B cell (primary cell): ENCODE data around the gene STOML1.

Experiments used
- CTCF ChIP-seq: fragments of 200-600 bp; IDR thresholded peaks from one replicate; pipeline ENCODE4 v1.8.0; 2022; ENCODE audit warnings: antibody characterized with exemption, mild to moderate bottlenecking
- EZH2 ChIP-seq: IDR thresholded peaks from 2 replicates; pipeline ENCODE4 v1.6.1; 2012; ENCODE audit warnings: borderline replicate concordance, low read depth, mild to moderate bottlenecking, moderate library complexity, low read length; ENCODE audit not compliant: insufficient read depth, poor library complexity, severe bottlenecking

GRCh38 chr15:74039656-74040010, 47.5 kb upstream of the STOML1 start:
- TF ChIP-seq EZH2 (no peak), CTCF (no peak)
